H1 (cell line): ENCODE data around the gene EPDR1. TPM values are rescaled to one million over a fixed set of nuclear protein-coding genes. Genes with fewer than 3 reads are reported as not detected.

ENCODE experiments used
- CTCF ChIA-PET: fragments of 300-600 bp; sonication (Branson Sonifier 250); formaldehyde crosslinking; loops from one replicate; lab custom pipeline; 2021; ENCODE audit not compliant: partially characterized antibody; lab: Charles Lee
- POLR2A ChIA-PET: fragments of 300-600 bp; sonication (Branson Sonifier 250); formaldehyde crosslinking; loops from one replicate; lab custom pipeline; 2021; ENCODE audit warnings: inconsistent platforms; ENCODE audit not compliant: partially characterized antibody; lab: Charles Lee
- DNase-seq, 2 experiments: peaks; one replicate each; pipeline versions ENCODE4 v3.0.0 to v3.0.0-alpha.2; 2010 to 2022; ENCODE audit warnings: low spot score in 2 of 2, low read depth in 1 of 2, mixed read lengths in 1 of 2
- FAIRE-seq: peaks from 2 replicates; lab custom pipeline; 2011; peaks lifted over from hg19 to GRCh38; lab: Jason Lieb, UNC
- H2AFZ ChIP-seq: 2 replicates; pipeline ENCODE4 v1.8.1; 2012; ENCODE audit warnings: low read length, inconsistent platforms
- H2AK5ac ChIP-seq: 2 replicates; pipeline ENCODE4 v1.6.1; 2013; ENCODE audit warnings: low read depth, low read length
- H2BK120ac ChIP-seq: replicated peaks from 2 replicates; pipeline ENCODE3; 2013; ENCODE audit warnings: low read depth, low read length, inconsistent platforms
- H2BK12ac ChIP-seq: 2 replicates; pipeline ENCODE4 v1.6.1; 2013; ENCODE audit warnings: low read depth, low read length
- H2BK15ac ChIP-seq: 2 replicates; pipeline ENCODE4 v1.6.1; 2013; ENCODE audit warnings: low read length
- H2BK20ac ChIP-seq: 2 replicates; pipeline ENCODE4 v1.6.1; 2013; ENCODE audit warnings: low read length
- H2BK5ac ChIP-seq: 2 replicates; pipeline ENCODE4 v1.6.1; 2013; ENCODE audit warnings: low read depth, low read length
- H3K14ac ChIP-seq: 2 replicates; pipeline ENCODE4 v1.6.1; 2013; ENCODE audit warnings: inconsistent platforms; ENCODE audit not compliant: insufficient read length
- H3K18ac ChIP-seq: 2 replicates; pipeline ENCODE4 v1.6.1; 2013; ENCODE audit warnings: low read length; ENCODE audit errors: extremely low read depth
- H3K23ac ChIP-seq: 2 replicates; pipeline ENCODE4 v1.6.1; 2013; ENCODE audit warnings: inconsistent platforms; ENCODE audit not compliant: insufficient read length
- H3K23me2 ChIP-seq: 2 replicates; pipeline ENCODE4 v1.6.1; 2013; ENCODE audit warnings: low read depth, low read length
- H3K27ac ChIP-seq: 2 replicates; pipeline ENCODE4 v1.6.1; 2011; ENCODE audit warnings: low read depth, low read length, inconsistent platforms
- H3K27me3 ChIP-seq, 4 experiments: replicated peaks in 1 of 4; 1 replicate in 1 of 4; 2 replicates in 3 of 4; pipeline versions ENCODE4 v1.6.1 to v1.8.1; 2011 to 2013; ENCODE audit warnings: low read length in 3 of 4, mild to moderate bottlenecking in 3 of 4, inconsistent platforms in 2 of 4, mixed read lengths in 2 of 4, moderate library complexity in 1 of 4; ENCODE audit not compliant: control insufficient read depth in 3 of 4, insufficient read depth in 3 of 4; ENCODE audit errors: extremely low read depth in 1 of 4
- H3K36me3 ChIP-seq, 4 experiments: 2 replicates each; pipeline versions ENCODE4 v1.6.1 to v1.8.1; 2011 to 2013; ENCODE audit warnings: mild to moderate bottlenecking in 4 of 4, low read length in 3 of 4, moderate library complexity in 2 of 4, control low read depth in 1 of 4, inconsistent platforms in 1 of 4; ENCODE audit not compliant: insufficient read depth in 4 of 4, control insufficient read depth in 2 of 4
- H3K4ac ChIP-seq: replicated peaks from 2 replicates; pipeline ENCODE3; 2013; ENCODE audit warnings: low read length, low read depth, mixed read lengths, inconsistent platforms; ENCODE audit not compliant: insufficient read length
- H3K4me1 ChIP-seq, 4 experiments: replicated peaks in 1 of 4; 1 replicate in 1 of 4; 2 replicates in 3 of 4; pipeline versions ENCODE4 v1.6.1 to v1.8.1; 2011 to 2013; ENCODE audit warnings: low read length in 3 of 4, inconsistent platforms in 2 of 4, mixed read lengths in 1 of 4; ENCODE audit not compliant: insufficient read depth in 4 of 4, control insufficient read depth in 3 of 4
- H3K4me2 ChIP-seq, 2 experiments: 2 replicates each; pipeline versions ENCODE4 v1.6.1 to v1.8.1; 2011 to 2013; ENCODE audit warnings: low read depth in 2 of 2, low read length in 2 of 2, control low read depth in 1 of 2, inconsistent platforms in 1 of 2, mild to moderate bottlenecking in 1 of 2; ENCODE audit not compliant: insufficient read depth in 1 of 2
- H3K4me3 ChIP-seq, 4 experiments: fragments of 200-600, 300-600 bp in 1 of 4; sonication (generic), shearing (Covaris generic), sonication (Bioruptor Twin) in 1 of 4; 2 replicates each; pipeline versions ENCODE4 v1.5.1 to v1.8.1; 2011 to 2016; ENCODE audit warnings: low read length in 4 of 4, low read depth in 3 of 4, control low read depth in 2 of 4, inconsistent platforms in 2 of 4, mild to moderate bottlenecking in 2 of 4, mixed read lengths in 1 of 4, moderate library complexity in 1 of 4; ENCODE audit not compliant: insufficient read depth in 2 of 4; ENCODE audit errors: extremely low read depth in 1 of 4
- H3K56ac ChIP-seq: replicated peaks from 2 replicates; pipeline ENCODE3; 2013; ENCODE audit warnings: low read depth, mild to moderate bottlenecking, mixed read lengths, low read length, inconsistent platforms; ENCODE audit not compliant: insufficient read length
- H3K79me1 ChIP-seq: 2 replicates; pipeline ENCODE4 v1.6.1; 2013; ENCODE audit warnings: low read depth, low read length, control low read depth
- H3K79me2 ChIP-seq, 2 experiments: 2 replicates each; pipeline versions ENCODE4 v1.6.1 to v1.8.1; 2012 to 2013; ENCODE audit warnings: low read length in 2 of 2, mild to moderate bottlenecking in 2 of 2, inconsistent platforms in 1 of 2; ENCODE audit not compliant: insufficient read depth in 2 of 2, control insufficient read depth in 1 of 2
- H3K9ac ChIP-seq, 4 experiments: replicated peaks in 1 of 4; 1 replicate in 1 of 4; 2 replicates in 3 of 4; pipeline versions ENCODE4 v1.6.1 to v1.8.1; 2011 to 2013; ENCODE audit warnings: low read depth in 3 of 4, low read length in 3 of 4, control low read depth in 2 of 4, mild to moderate bottlenecking in 2 of 4, moderate library complexity in 2 of 4, inconsistent platforms in 1 of 4; ENCODE audit errors: extremely low read depth in 1 of 4
- H3K9me3 ChIP-seq, 2 experiments: 2 replicates each; pipeline versions ENCODE4 v1.6.1 to v1.8.1; 2012 to 2013; ENCODE audit warnings: mild to moderate bottlenecking in 2 of 2, moderate library complexity in 2 of 2, control low read depth in 1 of 2, inconsistent platforms in 1 of 2, low read depth in 1 of 2, low read length in 1 of 2, mixed read lengths in 1 of 2; ENCODE audit not compliant: insufficient read depth in 2 of 2
- H4K20me1 ChIP-seq, 2 experiments: replicated peaks in 1 of 2; 2 replicates each; pipeline versions ENCODE3 to v1.8.1; 2011 to 2013; ENCODE audit warnings: inconsistent platforms in 2 of 2, low read length in 2 of 2, mild to moderate bottlenecking in 1 of 2; ENCODE audit not compliant: insufficient read depth in 2 of 2, control insufficient read depth in 1 of 2
- H4K5ac ChIP-seq: 2 replicates; pipeline ENCODE4 v1.6.1; 2013; ENCODE audit warnings: low read length, low read depth, mixed read lengths, inconsistent platforms; ENCODE audit not compliant: insufficient read length
- H4K8ac ChIP-seq: 2 replicates; pipeline ENCODE4 v1.8.0; 2013; ENCODE audit warnings: mild to moderate bottlenecking, moderate library complexity, low read length, inconsistent platforms; ENCODE audit not compliant: insufficient read depth; ENCODE audit errors: extremely low read depth
- H4K91ac ChIP-seq: replicated peaks from 2 replicates; pipeline ENCODE3; 2013; ENCODE audit warnings: low read length, mixed read lengths, inconsistent platforms; ENCODE audit not compliant: insufficient read length
- CBX8 ChIP-seq: fragments of 300-800, 300-1000 bp; sonication (generic); IDR thresholded peaks from 2 replicates; pipeline ENCODE4 v1.7.1; 2016; ENCODE audit warnings: low read depth, low read length, borderline replicate concordance
- CHD1 ChIP-seq: IDR thresholded peaks from 2 replicates; pipeline ENCODE4 v1.6.1; 2012; ENCODE audit warnings: low read depth, low read length, improper control_type of control experiment
- EZH2 ChIP-seq: fragments of 200-600 bp; sonication (generic); IDR thresholded peaks from 2 replicates; pipeline ENCODE4 v1.7.1; 2012; ENCODE audit warnings: low read depth, mild to moderate bottlenecking, moderate library complexity, low read length, inconsistent platforms; ENCODE audit not compliant: severe bottlenecking
- KDM5A ChIP-seq: fragments of 200-600 bp; IDR thresholded peaks from 2 replicates; pipeline ENCODE4 v1.7.1; 2012; ENCODE audit warnings: mild to moderate bottlenecking, low read length, inconsistent platforms, mixed read lengths
- SIRT6 ChIP-seq: IDR thresholded peaks from one replicate; pipeline ENCODE4 v1.7.1; 2012; ENCODE audit warnings: low read length, inconsistent platforms
- WGBS, 2 experiments: shearing (Covaris generic) in 1 of 2; methylation state at CpG; one replicate each; pipeline versions ENCODE4 v1.1.6 to v1.1.7; 2013 to 2015; ENCODE audit warnings: low lambda C conversion rate in 2 of 2, mixed read lengths in 2 of 2, inconsistent platforms in 1 of 2, low coverage in 1 of 2, missing lambda C conversion rate in 1 of 2; ENCODE audit not compliant: insufficient replicate concordance in 2 of 2, insufficient coverage in 1 of 2, insufficient read length in 1 of 2; ENCODE audit errors: extremely low coverage in 1 of 2, missing lambda C conversion rate in 1 of 2; 5-methylcytosine and 5-hydroxymethylcytosine counted together
- polyA plus RNA-seq, 7 experiments: library from polyadenylated mRNA; depleted of rRNA in 3 of 7; stranded (reverse) in 5 of 7; unstranded in 2 of 7; fragments of >200 nt in 5 of 7; fragments of 200-250 nt in 2 of 7; gene quantifications; 1 replicate in 5 of 7; 2 replicates in 1 of 7; 4 replicates in 1 of 7; pipeline versions ENCODE4 v1.2.1 to v1.2.3, GENCODE V29; 2011 to 2013; ENCODE audit warnings: missing spikeins in 2 of 7, mixed read lengths in 2 of 7
- total RNA-seq: library from RNA; stranded (reverse); fragmentation: NEBNext Ultra II Directional; extraction: Animal tissue kit (Norgen Biotek cat#: 25700); gene quantifications from 2 replicates; pipeline ENCODE4 v1.2.1, GENCODE V29; 2021

EPDR1 gene
- total and polyA plus RNA-seq, 2 of the 8 experiments (the other 6 are each of a cell fraction or from before 2014, with no cell fraction given): 6.4 to 8.2 TPM

GRCh38 chr7:37923996-37924395 lies 3.6 kb downstream of the EPDR1 start:
- H2BK12ac ChIP-seq: no peak overlapping the region
- H3K4me2 ChIP-seq: no peak overlapping the region
- H2BK120ac ChIP-seq: no peak overlapping the region
- peaks cover 0 to 3% of the 10 kb centered on the region in 2 experiments; a peak in 2 of 4 replicates for H3K9me3 ChIP-seq
- H3K27me3 ChIP-seq: peaks cover 0 to 9% (median 6%) of the 10 kb centered on the region in 4 experiments; a peak in 5 of 7 replicates
- no peaks in the 10 kb centered on the region for H3K79me1 ChIP-seq
- no peak overlapping the region for H2BK20ac ChIP-seq
- H3K23me2 ChIP-seq: peaks cover 6% of the 10 kb centered on the region; the same call in 1 of the 2 replicates
- H3K4me3 ChIP-seq: no peak overlapping the region
- ChIA-PET CTCF (interaction anchor here (1.5 kb wide), 1 partner anchor 292 kb away, joined by 4 read pairs; no protein-coding TSS in a partner anchor), POLR2A (no interaction called here)
- 90% methylated on average over 1 of the region's 1 CpG; no CpG with 5 or more reads in 1 of the 2 experiments for WGBS, 2 experiments
- 0 out of 8 replicates have a peak, but pooled peaks cover 0 to 2% (median 0%) of the 10 kb centered on the region in 4 experiments for H3K36me3 ChIP-seq
- H2AFZ ChIP-seq: no peak overlapping the region
- no peaks in the 10 kb centered on the region for H4K20me1 ChIP-seq
- TF ChIP-seq SIRT6 (no peak), CBX8 (no peak), KDM5A (no peak), CHD1 (no peak), EZH2 (no peak)
- no peak overlapping the region for H2BK15ac ChIP-seq
- H4K91ac ChIP-seq: no peak overlapping the region
- H3K18ac ChIP-seq: no peak overlapping the region
- no peak for DNase-seq
- no peak for FAIRE-seq
- H3K27ac ChIP-seq: no peak overlapping the region
- H3K56ac ChIP-seq: no peak overlapping the region
- no peak overlapping the region for H4K5ac ChIP-seq
- no peak overlapping the region for H4K8ac ChIP-seq
- H3K14ac ChIP-seq: no peak overlapping the region
- no peak overlapping the region for H2AK5ac ChIP-seq
- no peak overlapping the region for H3K23ac ChIP-seq
- H2BK5ac ChIP-seq: no peak overlapping the region
- H3K4ac ChIP-seq: no peak overlapping the region
- no peaks in the 10 kb centered on the region for H3K79me2 ChIP-seq
- peaks cover 0 to 4% (median 0%) of the 10 kb centered on the region in 4 experiments; a peak in 1 of 7 replicates for H3K4me1 ChIP-seq
- no peak overlapping the region for H3K9ac ChIP-seq
